HEK293 (cell line): ENCODE data around the gene DLGAP3.

ENCODE experiments used
- TF ChIP-seq, protein P1 (sequence below): fragments of 450-650 bp; formaldehyde crosslinking; IDR thresholded peaks from 2 replicates; pipeline ENCODE4 v1.5.1; 2016; ENCODE audit warnings: missing biosample characterization, missing genetic modification characterization
- TF ChIP-seq, protein P2 (sequence below): fragments of 450-650 bp; formaldehyde crosslinking; IDR thresholded peaks from 2 replicates; pipeline ENCODE4 v1.5.1; 2016; ENCODE audit warnings: missing biosample characterization, missing genetic modification characterization, low read depth

DNA sequence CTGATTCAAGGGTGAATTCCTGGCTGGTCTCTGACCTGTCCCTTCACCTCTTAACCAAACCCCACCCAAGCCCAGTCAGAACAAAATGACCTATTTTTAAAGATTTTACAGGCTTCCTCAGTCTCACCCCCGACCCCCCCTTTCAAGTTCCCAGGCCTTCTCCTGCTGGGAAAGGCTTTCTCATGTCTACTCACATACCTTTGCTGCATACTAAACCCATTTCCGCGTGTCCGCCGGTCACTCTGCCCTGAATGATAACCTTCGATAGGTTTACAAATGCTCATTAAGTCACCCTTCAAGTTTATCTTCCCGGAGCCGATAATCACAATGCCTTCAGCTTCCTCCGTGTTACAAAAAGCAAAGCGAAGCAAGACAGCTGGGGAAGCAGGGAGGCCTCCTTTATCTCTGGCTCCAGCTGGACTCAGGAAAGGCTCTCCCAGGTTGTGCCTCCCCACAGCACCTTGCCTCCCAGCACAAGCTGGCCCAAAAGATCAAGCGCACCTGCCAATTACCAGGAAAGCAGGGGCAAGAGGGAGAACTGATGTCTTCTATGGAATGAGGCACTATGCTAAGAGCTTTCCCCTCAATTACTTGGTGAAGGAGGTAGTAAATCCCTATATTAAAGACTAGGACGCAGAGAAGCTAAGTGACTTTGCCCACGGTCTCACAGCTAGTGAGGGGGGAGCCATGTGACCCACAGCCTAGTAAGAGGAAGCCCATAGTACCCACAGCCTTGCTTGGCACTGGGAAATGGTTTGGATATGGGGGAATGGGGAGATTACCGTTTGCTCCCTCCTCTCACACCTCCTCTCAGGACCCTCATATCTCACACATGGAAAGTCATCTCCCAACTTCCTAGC lies 85.8 kb downstream of the DLGAP3 start:
- TF ChIP-seq, protein P1, sequence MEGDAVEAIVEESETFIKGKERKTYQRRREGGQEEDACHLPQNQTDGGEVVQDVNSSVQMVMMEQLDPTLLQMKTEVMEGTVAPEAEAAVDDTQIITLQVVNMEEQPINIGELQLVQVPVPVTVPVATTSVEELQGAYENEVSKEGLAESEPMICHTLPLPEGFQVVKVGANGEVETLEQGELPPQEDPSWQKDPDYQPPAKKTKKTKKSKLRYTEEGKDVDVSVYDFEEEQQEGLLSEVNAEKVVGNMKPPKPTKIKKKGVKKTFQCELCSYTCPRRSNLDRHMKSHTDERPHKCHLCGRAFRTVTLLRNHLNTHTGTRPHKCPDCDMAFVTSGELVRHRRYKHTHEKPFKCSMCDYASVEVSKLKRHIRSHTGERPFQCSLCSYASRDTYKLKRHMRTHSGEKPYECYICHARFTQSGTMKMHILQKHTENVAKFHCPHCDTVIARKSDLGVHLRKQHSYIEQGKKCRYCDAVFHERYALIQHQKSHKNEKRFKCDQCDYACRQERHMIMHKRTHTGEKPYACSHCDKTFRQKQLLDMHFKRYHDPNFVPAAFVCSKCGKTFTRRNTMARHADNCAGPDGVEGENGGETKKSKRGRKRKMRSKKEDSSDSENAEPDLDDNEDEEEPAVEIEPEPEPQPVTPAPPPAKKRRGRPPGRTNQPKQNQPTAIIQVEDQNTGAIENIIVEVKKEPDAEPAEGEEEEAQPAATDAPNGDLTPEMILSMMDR: no peak
- TF ChIP-seq, protein P2, sequence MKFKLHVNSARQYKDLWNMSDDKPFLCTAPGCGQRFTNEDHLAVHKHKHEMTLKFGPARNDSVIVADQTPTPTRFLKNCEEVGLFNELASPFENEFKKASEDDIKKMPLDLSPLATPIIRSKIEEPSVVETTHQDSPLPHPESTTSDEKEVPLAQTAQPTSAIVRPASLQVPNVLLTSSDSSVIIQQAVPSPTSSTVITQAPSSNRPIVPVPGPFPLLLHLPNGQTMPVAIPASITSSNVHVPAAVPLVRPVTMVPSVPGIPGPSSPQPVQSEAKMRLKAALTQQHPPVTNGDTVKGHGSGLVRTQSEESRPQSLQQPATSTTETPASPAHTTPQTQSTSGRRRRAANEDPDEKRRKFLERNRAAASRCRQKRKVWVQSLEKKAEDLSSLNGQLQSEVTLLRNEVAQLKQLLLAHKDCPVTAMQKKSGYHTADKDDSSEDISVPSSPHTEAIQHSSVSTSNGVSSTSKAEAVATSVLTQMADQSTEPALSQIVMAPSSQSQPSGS: no peak
